Stimulated activated CD8-positive, alpha-beta memory T cell treated with anti-CD3 and anti-CD28 coated beads, Interleukin-15, amount 100 ng/mL, for 24 hours (primary cell): ENCODE data around the gene SRP14.
"Not testable (repeated sequence)": the region's sequence is repeated elsewhere in the genome, so short reads cannot be mapped to it uniquely, and the experiment has no call there.

Source experiments
- DNase-seq: peaks from one replicate; pipeline ENCODE4 v3.0.0-alpha.2; 2020; ENCODE audit warnings: low read depth

Gene SRP14

DNA sequence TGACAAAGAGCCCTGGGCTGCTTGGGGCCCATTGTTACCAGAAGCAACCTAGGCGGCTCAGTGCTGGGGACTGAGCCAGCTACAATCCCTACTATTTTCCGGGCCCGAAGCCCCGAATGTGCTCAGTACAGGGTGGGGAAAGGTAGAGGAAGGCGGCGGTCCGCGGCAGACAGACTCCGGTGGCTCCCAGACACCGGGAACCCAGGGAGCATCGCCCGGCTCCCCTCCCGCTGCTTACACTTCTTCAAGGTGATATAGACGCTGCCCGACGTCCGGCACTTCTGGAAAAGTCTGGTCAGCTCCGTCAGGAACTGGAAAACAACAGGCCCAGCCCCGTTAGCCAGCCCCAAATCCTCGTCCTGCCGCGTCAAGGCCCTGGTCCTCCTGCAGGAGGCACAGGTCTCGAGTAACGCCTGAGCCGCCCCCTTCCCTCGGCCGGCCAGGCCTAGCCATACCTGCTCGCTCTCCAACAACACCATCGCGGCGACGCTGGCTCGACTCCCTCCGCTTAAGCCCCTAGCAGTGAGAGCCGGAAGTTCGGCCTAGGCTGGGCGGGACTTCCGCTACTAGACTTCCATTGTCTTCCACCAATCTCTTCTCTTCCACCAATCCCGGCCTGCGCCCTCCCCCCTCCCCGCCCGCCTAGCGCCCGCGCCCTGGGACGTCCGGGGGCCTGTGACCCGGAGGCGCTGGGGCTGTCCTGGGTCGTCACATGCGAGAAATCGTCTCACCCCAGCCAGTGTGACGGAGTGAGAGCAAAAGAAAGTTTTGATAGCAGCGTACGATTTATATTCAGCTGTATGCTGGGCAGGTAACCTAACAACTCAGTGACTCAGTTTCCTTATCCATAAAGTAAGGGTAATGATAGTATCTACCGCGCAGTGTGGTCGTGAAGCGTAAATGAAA lies at the start of gene SRP14:
TSS of gene SRP14 (minus strand) at position 544 of the 906 bp plus-strand sequence. CDS start at position 479, 65 bp downstream.
- DNase-seq: peak; percentile 83

DNA sequence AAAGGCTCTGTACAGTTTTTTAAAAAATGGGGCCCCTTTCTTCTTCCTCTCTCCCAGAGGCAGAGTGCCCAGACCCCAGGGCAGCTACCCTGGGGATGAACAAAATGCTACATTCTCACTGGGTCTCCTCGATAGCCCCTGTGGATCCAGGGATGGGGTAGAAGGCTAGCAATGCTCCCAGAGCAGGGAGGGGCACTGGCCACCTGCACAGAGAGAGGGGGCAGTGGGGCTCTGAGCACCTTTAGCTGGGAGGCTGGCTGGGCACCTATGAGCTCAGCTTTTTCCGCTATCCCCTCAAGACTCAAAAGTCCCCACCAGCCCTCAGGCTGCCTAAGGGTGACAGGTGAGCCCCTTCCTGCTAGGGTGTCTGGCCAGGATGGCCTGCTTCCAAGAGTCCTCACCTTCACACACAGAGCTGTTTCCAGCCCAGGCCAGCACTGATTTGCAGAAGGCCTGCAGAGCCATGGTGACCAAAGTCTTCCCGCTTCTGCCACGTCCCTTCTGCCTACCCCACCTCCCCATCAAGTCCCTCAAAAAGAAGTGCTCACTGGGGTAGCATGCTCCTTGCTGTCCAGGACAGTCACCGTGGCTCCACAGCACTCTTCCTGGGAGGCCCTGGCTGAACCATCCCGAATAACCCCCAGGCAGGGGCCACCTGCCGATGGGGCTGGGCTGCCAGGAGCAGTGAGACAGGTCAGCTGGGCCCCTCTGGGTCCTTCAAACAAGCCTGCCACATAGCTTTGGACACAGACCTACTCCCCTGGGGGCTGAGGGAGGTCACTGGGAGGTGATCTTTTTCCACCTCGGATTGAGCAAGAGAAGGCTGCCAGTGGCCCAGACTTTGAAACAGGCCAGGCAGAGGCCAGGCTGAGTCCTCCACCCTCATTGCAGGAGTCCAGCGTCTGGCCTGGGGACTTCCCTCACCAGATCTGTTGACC lies 49.3 kb upstream of the SRP14 start:
- no peak for DNase-seq

GRCh38 chr15:40087068-40087810 lies 48.3 kb upstream of the SRP14 start:
- DNase-seq: no peak

DNA sequence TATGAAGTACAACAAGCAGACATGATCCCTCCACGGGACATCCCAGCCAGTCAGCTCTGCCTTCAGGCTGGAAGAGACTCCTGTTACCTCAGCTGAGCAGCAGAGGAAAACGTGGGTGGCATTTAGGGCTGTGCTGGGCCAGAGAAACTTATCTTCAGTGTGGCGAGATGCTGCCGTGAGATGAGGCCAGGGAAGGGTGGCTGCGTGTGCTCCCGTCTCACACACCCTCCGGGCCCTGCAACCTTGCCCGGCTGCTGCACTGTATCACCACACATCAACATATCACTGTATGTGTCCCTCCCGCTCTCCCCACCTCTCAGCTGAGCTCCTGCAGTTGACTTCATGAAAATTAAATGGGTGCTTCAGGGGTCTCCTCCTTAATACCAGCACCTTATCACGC lies 46.3 kb upstream of the SRP14 start:
- no peak for DNase-seq

DNA sequence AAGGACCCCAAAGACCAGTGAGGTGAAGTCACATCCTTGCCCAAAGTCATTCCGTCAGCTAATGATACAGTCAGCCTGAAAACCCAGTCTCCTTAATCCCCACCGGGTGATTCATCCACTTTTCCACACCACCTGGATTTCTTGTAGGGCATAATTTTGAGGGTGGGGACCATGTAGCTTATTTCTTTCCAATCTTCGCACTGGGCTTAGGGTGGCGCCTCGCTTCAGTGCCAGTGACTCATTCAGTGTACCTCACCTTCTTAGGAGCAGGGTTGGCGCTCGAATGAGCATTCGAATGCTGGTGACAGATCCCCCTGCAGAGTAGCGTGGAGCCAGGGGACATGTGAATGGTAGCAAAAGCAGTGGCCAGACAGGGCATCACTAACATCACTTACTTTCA lies 45.7 kb upstream of the SRP14 start:
- no peak for DNase-seq

DNA sequence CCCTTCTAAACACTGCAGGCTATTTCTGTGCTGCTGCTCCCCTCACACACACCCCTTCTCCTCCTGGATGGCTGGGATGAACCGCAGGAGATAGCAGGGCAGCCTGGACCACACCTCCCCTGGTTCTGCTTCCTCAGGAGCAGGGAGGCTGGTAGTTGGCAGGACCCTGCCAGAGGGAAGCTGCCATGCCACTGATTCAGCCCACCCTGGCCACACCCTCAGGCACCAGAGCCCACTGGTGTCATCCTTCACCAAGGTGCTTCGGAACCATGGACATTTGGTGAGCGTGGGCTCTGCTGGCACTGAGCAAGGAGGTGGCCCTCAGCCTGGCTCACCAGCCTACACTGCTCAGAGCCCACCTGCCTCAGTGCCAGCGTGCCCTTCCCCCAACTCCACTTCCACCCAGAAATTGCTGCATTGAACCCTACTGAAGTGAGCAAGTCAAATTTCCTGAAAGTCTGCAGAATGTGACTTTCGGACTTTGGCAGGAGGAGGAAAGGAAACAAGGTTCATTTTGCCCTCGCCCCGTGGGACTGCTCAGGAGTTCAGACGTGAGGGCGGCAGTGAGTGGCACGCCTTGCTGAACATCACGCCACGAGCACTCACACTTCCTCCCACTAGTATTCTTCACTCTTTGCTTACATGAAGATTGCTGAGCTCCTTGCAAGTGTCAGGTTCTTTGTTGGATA lies 43.4 kb upstream of the SRP14 start:
- no peak for DNase-seq

DNA sequence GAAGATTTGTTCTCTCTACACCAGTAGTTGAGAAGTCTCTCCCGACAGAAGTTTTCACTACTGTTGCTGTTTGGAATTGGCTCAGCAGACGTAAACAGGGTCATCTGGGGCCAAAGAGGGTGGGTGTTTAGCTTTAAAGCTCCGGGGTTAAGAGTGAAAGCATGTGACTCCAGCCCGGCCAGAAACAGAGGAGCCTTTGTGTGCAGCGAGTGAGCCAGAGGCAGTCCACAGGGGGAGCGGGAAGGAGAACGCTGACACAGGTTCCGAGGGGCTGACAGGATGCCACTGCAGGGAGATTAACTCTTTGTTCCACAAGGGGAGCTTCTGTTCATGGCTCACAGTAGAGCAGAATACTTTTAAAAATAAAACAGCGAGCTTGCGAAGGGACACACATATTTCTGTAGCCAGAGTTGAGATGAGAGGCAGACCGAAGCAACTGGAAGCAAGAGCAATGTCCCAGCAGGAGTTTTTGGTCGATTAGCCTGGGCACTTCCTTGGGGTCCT lies 42.8 kb upstream of the SRP14 start:
- DNase-seq: no peak

DNA sequence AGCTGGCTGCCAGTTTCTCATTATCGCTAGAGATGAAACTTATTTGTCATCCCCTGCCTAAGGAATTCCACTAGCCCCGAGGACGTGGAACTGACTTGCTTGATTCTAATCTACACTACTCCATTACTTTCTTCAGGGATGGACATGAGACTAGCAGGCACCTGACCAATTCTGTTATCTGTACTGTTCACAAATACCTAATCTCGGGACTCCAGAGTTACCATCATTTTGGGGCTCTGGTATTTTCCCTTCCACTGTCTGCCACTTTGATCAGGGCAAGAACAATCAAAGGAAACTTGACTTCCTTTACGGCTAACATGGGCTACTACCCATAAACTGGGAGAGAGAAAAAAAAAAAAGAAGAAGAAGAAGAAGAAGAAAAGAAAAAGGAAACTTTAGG lies 41.9 kb upstream of the SRP14 start:
- no peak for DNase-seq

DNA sequence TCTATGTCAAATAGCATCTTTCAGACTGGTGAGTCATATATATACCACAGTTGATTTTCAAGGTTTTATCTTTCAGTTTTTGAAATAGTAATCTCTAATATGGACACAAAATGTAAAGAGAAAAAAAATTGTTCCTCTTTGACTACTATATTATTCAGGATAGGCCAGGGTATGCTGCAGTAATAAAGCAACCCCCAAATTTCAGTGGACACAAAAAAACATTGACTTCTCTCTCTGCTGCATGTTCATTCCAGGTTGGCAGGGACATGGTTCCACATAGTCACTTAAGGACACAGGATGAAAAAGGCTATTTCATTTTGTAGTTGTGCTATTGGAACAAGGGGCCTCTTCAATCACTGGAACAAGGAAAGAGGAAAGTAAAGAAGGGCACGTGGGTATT lies 41.1 kb upstream of the SRP14 start:
- DNase-seq: no peak

- DNase-seq: no peak
Observed at GRCh38 chr15:40079456-40079855, 40.5 kb upstream of the SRP14 start.

DNA sequence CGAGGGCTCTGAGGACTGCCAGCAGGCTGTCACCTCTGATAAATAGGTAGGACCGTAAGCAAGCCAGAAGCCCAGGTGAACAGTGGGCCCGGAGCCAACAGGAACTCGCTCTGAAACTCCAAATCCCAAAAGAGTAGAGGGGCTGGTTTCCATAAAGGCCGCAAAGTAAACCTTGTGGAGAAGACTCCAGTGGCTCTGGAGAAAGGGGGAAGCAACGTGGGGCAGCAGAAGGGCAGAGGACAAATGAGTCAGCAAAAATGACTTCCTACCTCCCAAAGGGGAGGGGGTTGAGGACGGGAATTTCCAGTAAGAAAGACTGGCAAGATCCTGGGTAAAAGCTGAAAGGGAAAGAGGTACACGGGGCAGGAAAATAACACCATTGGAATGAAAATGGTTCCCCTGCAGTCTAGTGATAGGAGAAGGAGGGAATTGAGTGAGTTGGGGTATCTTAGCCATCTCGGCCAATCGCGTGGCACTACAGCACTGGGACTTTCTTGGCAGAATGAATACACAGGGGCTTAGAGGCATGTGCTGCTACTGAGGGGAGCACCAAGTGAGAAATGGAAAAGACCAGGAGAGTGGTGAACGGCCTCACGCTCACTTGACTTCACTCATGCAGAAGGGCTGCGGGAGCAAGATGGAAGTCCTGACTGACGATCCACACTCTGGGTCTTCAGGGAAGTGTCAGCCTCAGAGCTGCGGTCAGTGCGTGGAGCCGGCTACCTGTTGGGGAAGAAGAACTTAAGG lies 36.5 kb upstream of the SRP14 start:
- no peak for DNase-seq

DNA sequence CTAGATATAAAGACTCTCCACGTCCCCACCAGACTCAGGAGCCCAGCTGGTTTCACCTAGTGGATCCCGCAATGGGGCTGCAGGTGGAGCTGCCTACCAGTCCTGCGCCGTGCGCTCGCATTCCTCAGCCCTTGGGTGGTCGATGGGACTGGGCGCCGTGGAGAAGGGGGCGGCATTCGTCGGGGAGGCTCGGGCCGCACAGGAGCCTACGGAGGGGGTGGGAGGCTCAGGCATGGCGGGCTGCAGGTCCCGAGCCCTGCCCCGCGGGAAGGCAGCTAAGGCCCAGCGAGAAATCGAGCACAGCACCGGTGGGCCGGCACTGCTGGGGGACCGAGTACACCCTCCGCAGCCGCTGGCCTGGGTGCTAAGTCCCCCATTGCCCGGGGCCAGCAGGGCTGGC lies 35.7 kb upstream of the SRP14 start:
- DNase-seq: not testable (repeated sequence)

DNA sequence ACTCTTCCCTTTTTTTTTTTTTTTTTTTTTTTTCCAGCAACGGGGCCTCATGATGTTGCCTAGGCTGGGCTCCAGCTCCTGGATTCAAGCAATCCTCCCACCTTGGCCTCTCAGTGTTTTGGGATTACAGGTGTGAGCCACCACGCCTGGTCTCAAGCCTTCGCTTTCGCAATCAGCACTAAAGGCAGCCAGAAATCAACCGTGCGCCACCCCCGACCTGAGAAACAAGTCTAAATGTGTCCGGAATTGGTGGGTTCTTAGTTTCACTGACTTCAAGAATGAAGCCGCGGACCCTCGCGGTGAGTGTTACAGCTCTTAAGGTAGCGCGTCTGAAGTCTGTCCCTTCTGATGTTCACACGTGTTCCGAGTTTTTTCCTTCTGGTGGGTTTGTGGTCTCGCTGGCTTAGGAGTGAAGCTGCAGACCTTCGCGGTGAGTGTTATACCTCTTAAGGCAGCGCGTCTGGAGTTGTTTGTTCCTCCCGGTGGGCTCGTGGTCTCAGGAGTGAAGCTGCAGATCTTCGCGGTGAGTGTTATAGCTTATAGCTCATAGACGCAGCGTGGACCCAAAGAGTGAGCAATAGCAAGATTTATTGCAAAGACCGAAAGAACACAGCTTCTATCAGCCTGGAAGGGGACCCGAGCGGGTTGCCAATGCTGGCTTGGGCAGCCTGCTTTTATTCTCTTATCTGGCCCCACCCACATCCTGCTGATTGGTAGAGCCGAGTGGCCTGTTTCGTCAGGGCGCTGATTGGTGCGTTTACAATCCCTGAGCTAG lies 34.9 kb upstream of the SRP14 start:
- not testable (repeated sequence) for DNase-seq

DNA sequence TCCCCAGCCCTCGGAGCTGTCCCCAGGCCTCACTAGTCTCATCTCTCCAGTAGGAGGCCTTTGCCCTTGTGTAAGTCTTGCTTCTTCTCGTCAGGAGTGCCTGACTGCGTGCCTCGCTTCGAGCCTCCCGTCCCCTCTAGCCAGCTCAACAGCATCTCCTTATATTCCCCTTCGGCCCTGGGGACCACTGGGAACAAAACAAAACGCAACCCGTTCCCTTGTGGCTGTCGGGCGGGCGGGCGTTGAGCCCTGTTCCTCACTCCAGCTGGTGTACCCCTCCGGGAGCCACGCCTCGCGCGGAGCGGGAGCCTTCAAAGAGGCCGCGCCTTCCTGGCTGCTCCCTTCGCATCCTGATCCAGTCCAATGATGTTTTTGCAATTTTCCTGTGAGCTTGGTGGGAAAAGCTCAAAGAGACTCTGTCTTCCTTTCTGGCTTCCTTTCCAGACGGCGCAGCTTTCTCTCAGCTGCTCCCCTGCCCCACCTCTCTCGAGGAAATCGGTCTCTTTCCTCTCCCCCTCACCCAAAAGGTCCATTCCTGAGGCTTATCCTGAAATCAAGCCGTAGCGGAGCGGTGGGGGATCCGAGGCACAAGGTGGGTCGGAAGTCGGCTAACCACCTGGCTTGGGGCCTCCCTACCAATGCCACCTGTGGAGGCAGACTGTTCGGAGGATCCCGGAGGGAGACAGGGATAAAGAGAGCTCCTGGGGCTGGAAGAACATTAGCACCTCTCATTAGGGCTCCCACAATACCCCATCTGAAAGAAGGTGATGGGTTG lies 33.4 kb upstream of the SRP14 start:
- no peak for DNase-seq

GRCh38 chr15:40070608-40071218 lies 31.7 kb upstream of the SRP14 start:
- no peak for DNase-seq

DNA sequence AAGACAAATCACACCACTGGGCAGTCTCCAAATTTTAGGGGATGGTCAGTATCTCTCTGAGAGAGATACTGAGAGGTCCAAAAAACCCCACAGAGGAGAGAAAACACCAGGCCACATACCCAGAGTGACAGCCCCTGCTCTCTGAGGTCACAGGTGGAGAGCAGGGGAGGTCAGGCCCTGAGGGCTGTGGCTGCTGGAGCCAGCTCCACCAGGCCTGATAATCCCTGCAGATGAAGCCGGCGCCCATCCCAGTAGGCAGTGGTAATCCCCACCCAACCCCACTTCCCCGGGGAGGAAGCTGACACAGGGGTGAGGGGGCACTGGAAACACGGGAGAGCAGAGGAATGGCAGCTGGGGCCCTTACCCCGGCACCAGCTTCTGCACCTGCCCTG lies 31.2 kb upstream of the SRP14 start:
- no peak for DNase-seq

- no peak for DNase-seq
Observed at GRCh38 chr15:40069178-40070165, 30.5 kb upstream of the SRP14 start.
